Gastroesophageal sphincter (tissue), 4 donors: Measurements from ENCODE around the gene BRIP1. TPM values are rescaled to one million over a fixed set of nuclear protein-coding genes. Genes with fewer than 3 reads are reported as not detected.
"Not testable (repeated sequence)": the region's sequence is repeated elsewhere in the genome, so short reads cannot be mapped to it uniquely, and the experiment has no call there.

ENCODE experiments used
- ATAC-seq: fragments of 150-250 bp; one replicate; pipeline ENCODE4 v1.9.1; 2016; ENCODE audit warnings: mild to moderate bottlenecking, moderate library complexity
- H3K27ac ChIP-seq, 4 donors: fragments of 200-600 bp; sonication (generic) in 3 of 4; 1 replicate in 3 of 4; 2 replicates in 1 of 4; pipeline ENCODE4 v1.5.1; 2016 to 2019
- H3K27me3 ChIP-seq: fragments of 200-600 bp; sonication (generic); one replicate; pipeline ENCODE4 v1.5.1; 2019
- H3K36me3 ChIP-seq, 2 donors: fragments of 200-600 bp; sonication (generic); one replicate each; pipeline ENCODE4 v1.5.1; 2019; ENCODE audit warnings: control low read depth in 1 of 2
- H3K4me1 ChIP-seq, 3 donors: fragments of 200-600 bp; sonication (generic); 1 replicate in 2 of 3; 2 replicates in 1 of 3; pipeline ENCODE4 v1.5.1; 2016 to 2019; ENCODE audit warnings: control low read depth in 2 of 3
- H3K4me3 ChIP-seq, 2 donors: fragments of 200-600 bp; sonication (generic); one replicate each; pipeline ENCODE4 v1.5.1; 2019; ENCODE audit warnings: mild to moderate bottlenecking in 1 of 2, moderate library complexity in 1 of 2
- H3K9me3 ChIP-seq, 3 donors: fragments of 200-600 bp; sonication (generic); one replicate each; pipeline ENCODE4 v1.5.1; 2017 to 2019; ENCODE audit warnings: control low read depth in 2 of 3
- CTCF ChIP-seq, 4 experiments: fragments of 200-600 bp in 2 of 4; fragments of 450-650 bp in 2 of 4; sonication (generic) in 1 of 4; IDR thresholded peaks; one replicate each; pipeline ENCODE4 v1.5.1; 2017 to 2019; ENCODE audit warnings: antibody characterized with exemption in 4 of 4, mild to moderate bottlenecking in 2 of 4, moderate library complexity in 2 of 4
- EP300 ChIP-seq: sonication (generic); formaldehyde crosslinking; IDR thresholded peaks from one replicate; pipeline ENCODE4 v1.6.1; 2017; ENCODE audit warnings: antibody characterized with exemption, mild to moderate bottlenecking
- POLR2A ChIP-seq, 2 donors: fragments of 450-650 bp; IDR thresholded peaks; one replicate each; pipeline ENCODE4 v1.6.1; 2017; ENCODE audit warnings: antibody characterized with exemption in 2 of 2, mild to moderate bottlenecking in 2 of 2, moderate library complexity in 1 of 2
- POLR2AphosphoS5 ChIP-seq: sonication (generic); formaldehyde crosslinking; IDR thresholded peaks from one replicate; pipeline ENCODE4 v1.6.1; 2017; ENCODE audit warnings: antibody characterized with exemption
- WGBS, 2 donors: methylation state at CpG; one replicate each; pipeline ENCODE4 v1.1.5; 2018; ENCODE audit warnings: low coverage in 1 of 2; 5-methylcytosine and 5-hydroxymethylcytosine counted together
- total RNA-seq, 4 donors: library from RNA; depleted of rRNA; stranded (reverse); fragments of >200 nt; gene quantifications; one replicate each; pipeline ENCODE4 v1.1.0, GENCODE V29; 2016

BRIP1 gene
- total RNA-seq, 4 donors from 2014 or later, result 0.15 to 1.1 (median 0.29) TPM

- no peak for ATAC-seq
- no peak overlapping the region for H3K4me3 ChIP-seq
- peaks cover 0 to 25% (median 0%) of the 10 kb centered on the region in 3 donors for H3K9me3 ChIP-seq
- H3K4me1 ChIP-seq, result no peaks in the 10 kb centered on the region
- 91 to 100% methylated on average over 4 of the region's 4 CpGs for WGBS, 2 donors
- H3K27me3 ChIP-seq, result no peaks in the 10 kb centered on the region
- H3K27ac ChIP-seq, result no peak overlapping the region
- TF ChIP-seq POLR2A (IDR thresholded peaks at IDR 0.05), result no peak
- no peak for TF ChIP-seq CTCF (IDR thresholded peaks at IDR 0.05)
- no peak for TF ChIP-seq POLR2AphosphoS5
- TF ChIP-seq EP300, result no peak
- H3K36me3 ChIP-seq, result no peaks in the 10 kb centered on the region
Observed at GRCh38 chr17:61720016-61720795, 143.1 kb downstream of the BRIP1 start.

- H3K4me3 ChIP-seq, H3K36me3 ChIP-seq, H3K27me3 ChIP-seq, H3K4me1 ChIP-seq, H3K27ac ChIP-seq, ATAC-seq: not testable (repeated sequence)
- peaks cover 0 to 25% (median 0%) of the 10 kb centered on the region in 3 donors for H3K9me3 ChIP-seq
- 97 to 99% methylated on average over 7 to 8 of the region's 8 CpGs for WGBS, 2 donors
Observed at GRCh38 chr17:61719220-61719619, 144.1 kb downstream of the BRIP1 start.

- Histone ChIP-seq H3K4me1 (no peaks in the 10 kb centered on the region), H3K9me3 (peaks cover 0 to 25% (median 0%) of the 10 kb centered on the region in 3 donors), H3K27me3 (no peaks in the 10 kb centered on the region), H3K4me3 (no peak overlapping the region), H3K27ac (no peak overlapping the region), H3K36me3 (no peaks in the 10 kb centered on the region)
- ATAC-seq, result no peak
- TF ChIP-seq CTCF (IDR thresholded peaks at IDR 0.05) (no peak), POLR2A (IDR thresholded peaks at IDR 0.05) (no peak), POLR2AphosphoS5 (no peak), EP300 (no peak)
Observed at GRCh38 chr17:61718022-61718421, 145.3 kb downstream of the BRIP1 start.

- H3K4me1 ChIP-seq, result no peaks in the 10 kb centered on the region
- no peaks in the 10 kb centered on the region for H3K36me3 ChIP-seq
- 94 to 96% methylated on average over 3 to 4 of the region's 4 CpGs for WGBS, 2 donors
- TF ChIP-seq CTCF (IDR thresholded peaks at IDR 0.05) (no peak), EP300 (no peak), POLR2A (IDR thresholded peaks at IDR 0.05) (no peak)
- H3K27ac ChIP-seq, result no peak overlapping the region
- no peaks in the 10 kb centered on the region for H3K27me3 ChIP-seq
- H3K4me3 ChIP-seq, result no peak overlapping the region
- H3K9me3 ChIP-seq, result peaks cover 0 to 25% (median 0%) of the 10 kb centered on the region in 3 donors
- no peak for ATAC-seq
Observed at GRCh38 chr17:61717352-61717751, 146.0 kb downstream of the BRIP1 start.

GRCh38 chr17:61716225-61716829 lies 147.0 kb downstream of the BRIP1 start:
- WGBS, 2 donors, result 83 to 100% methylated on average over 1 of the region's 1 CpG

More at GRCh38 chr17:61716225-61716829, 147.0 kb downstream of the BRIP1 start:
- H3K27me3 ChIP-seq, result no peaks in the 10 kb centered on the region
- no peak overlapping the region for H3K27ac ChIP-seq
- H3K9me3 ChIP-seq, result peaks cover 0 to 25% (median 0%) of the 10 kb centered on the region in 3 donors
- TF ChIP-seq EP300 (no peak), POLR2AphosphoS5 (no peak), POLR2A (IDR thresholded peaks at IDR 0.05) (no peak), CTCF (IDR thresholded peaks at IDR 0.05) (no peak)
- no peak overlapping the region for H3K4me3 ChIP-seq
- no peaks in the 10 kb centered on the region for H3K4me1 ChIP-seq
- H3K36me3 ChIP-seq, result no peaks in the 10 kb centered on the region
- no peak for ATAC-seq
